HEK293 (cell line): ENCODE measurements around the gene IRX5.

Experiments used
- CTCF ChIA-PET: fragments of 350-600 bp; formaldehyde crosslinking; extraction: SDS; loops from one replicate; lab custom pipeline; 2021; ENCODE audit warnings: antibody characterized with exemption; lab: Yijun Ruan, JAX
- POLR2A ChIA-PET: fragments of 300-600 bp; formaldehyde crosslinking; extraction: SDS; loops from one replicate; lab custom pipeline; 2020; ENCODE audit warnings: antibody characterized with exemption, inconsistent platforms; lab: Yijun Ruan, JAX
- H3K27ac ChIP-seq: fragments of 200-500 bp; sonication (Bioruptor generic); 2 replicates; pipeline ENCODE4 v1.5.1; 2014; ENCODE audit warnings: low read depth, low read length, control low read depth, inconsistent platforms; ENCODE audit errors: extremely low read depth
- H3K36me3 ChIP-seq, 2 experiments: fragments of 200-500 bp in 1 of 2; sonication (Bioruptor generic) in 1 of 2; 1 replicate in 1 of 2; 2 replicates in 1 of 2; pipeline ENCODE4 v1.5.1; 2014 to 2017; ENCODE audit warnings: inconsistent platforms in 2 of 2, low read length in 2 of 2; ENCODE audit not compliant: control insufficient read depth in 2 of 2, insufficient read depth in 1 of 2
- H3K4me1 ChIP-seq: fragments of 200-500 bp; sonication (Bioruptor generic); 2 replicates; pipeline ENCODE4 v1.5.1; 2014; ENCODE audit warnings: mild to moderate bottlenecking, low read length, inconsistent platforms; ENCODE audit not compliant: control insufficient read depth, insufficient read depth
- H3K4me3 ChIP-seq: 2 replicates; pipeline ENCODE4 v1.5.1; 2011; ENCODE audit warnings: low read depth, mild to moderate bottlenecking, control low read depth, low read length, moderate library complexity
- H3K9me3 ChIP-seq: fragments of 200-500 bp; sonication (Bioruptor generic); 2 replicates; pipeline ENCODE4 v1.5.1; 2014; ENCODE audit warnings: low read depth, low read length, inconsistent platforms; ENCODE audit not compliant: control insufficient read depth, insufficient read depth
- CTCF ChIP-seq: fragments of 450-650 bp; formaldehyde crosslinking; IDR thresholded peaks from 2 replicates; pipeline ENCODE4 v1.5.1; 2016; ENCODE audit warnings: missing biosample characterization, missing genetic modification characterization
- ELK4 ChIP-seq: IDR thresholded peaks from 2 replicates; pipeline ENCODE4 v1.6.1; 2011; ENCODE audit warnings: mild to moderate bottlenecking, low read depth, low read length, borderline replicate concordance
- KLF7 ChIP-seq: fragments of 450-650 bp; formaldehyde crosslinking; IDR thresholded peaks from 2 replicates; pipeline ENCODE4 v1.5.1; 2016; ENCODE audit warnings: missing biosample characterization, missing genetic modification characterization, borderline replicate concordance
- PRDM4 ChIP-seq: fragments of 450-650 bp; formaldehyde crosslinking; IDR thresholded peaks from 2 replicates; pipeline ENCODE4 v1.5.1; 2017; ENCODE audit warnings: missing biosample characterization, missing genetic modification characterization
- REPIN1 ChIP-seq: fragments of 450-650 bp; formaldehyde crosslinking; IDR thresholded peaks from 2 replicates; pipeline ENCODE4 v1.5.1; 2017; ENCODE audit warnings: missing biosample characterization, missing genetic modification characterization, low read depth
- SETDB1 ChIP-seq: IDR thresholded peaks from one replicate; pipeline ENCODE4 v1.6.1; 2017; ENCODE audit warnings: mild to moderate bottlenecking, low read length, moderate library complexity, mixed read lengths; ENCODE audit not compliant: insufficient read length
- ZBTB11 ChIP-seq: fragments of 450-650 bp; formaldehyde crosslinking; conservative IDR thresholded peaks from 2 replicates; pipeline ENCODE4 v1.5.1; 2016; ENCODE audit warnings: low read depth, missing biosample characterization, missing genetic modification characterization
- ZBTB17 ChIP-seq: fragments of 450-650 bp; formaldehyde crosslinking; IDR thresholded peaks from 2 replicates; pipeline ENCODE4 v1.5.1; 2016; ENCODE audit warnings: missing biosample characterization, missing genetic modification characterization
- ZBTB6 ChIP-seq: fragments of 450-650 bp; formaldehyde crosslinking; IDR thresholded peaks from 2 replicates; pipeline ENCODE4 v1.5.1; 2017; ENCODE audit warnings: missing biosample characterization, missing genetic modification characterization
- ZFP41 ChIP-seq: fragments of 450-650 bp; formaldehyde crosslinking; IDR thresholded peaks from 2 replicates; pipeline ENCODE4 v1.5.1; 2016; ENCODE audit warnings: missing biosample characterization, missing genetic modification characterization, borderline replicate concordance
- ZNF138 ChIP-seq: fragments of 450-650 bp; formaldehyde crosslinking; IDR thresholded peaks from 2 replicates; pipeline ENCODE4 v1.5.1; 2016; ENCODE audit warnings: missing biosample characterization, missing genetic modification characterization, borderline replicate concordance
- ZNF174 ChIP-seq: fragments of 450-650 bp; formaldehyde crosslinking; IDR thresholded peaks from 2 replicates; pipeline ENCODE4 v1.5.0; 2017; ENCODE audit warnings: missing biosample characterization, mild to moderate bottlenecking, missing genetic modification characterization
- ZNF184 ChIP-seq: fragments of 450-650 bp; IDR thresholded peaks from 2 replicates; pipeline ENCODE4 v1.5.1; 2018; ENCODE audit warnings: missing biosample characterization, mild to moderate bottlenecking, missing genetic modification characterization
- ZNF19 ChIP-seq: fragments of 450-650 bp; formaldehyde crosslinking; IDR thresholded peaks from 2 replicates; pipeline ENCODE4; 2016; ENCODE audit warnings: missing biosample characterization, missing genetic modification characterization, low read depth
- ZNF449 ChIP-seq: fragments of 450-650 bp; formaldehyde crosslinking; IDR thresholded peaks from 2 replicates; pipeline ENCODE4 v1.5.1; 2017; ENCODE audit warnings: missing biosample characterization, mild to moderate bottlenecking, missing genetic modification characterization, moderate library complexity
- ZNF600 ChIP-seq: fragments of 450-650 bp; formaldehyde crosslinking; IDR thresholded peaks from 2 replicates; pipeline ENCODE4 v1.5.1; 2016; ENCODE audit warnings: missing biosample characterization, missing genetic modification characterization
- ZNF747 ChIP-seq: fragments of 450-650 bp; formaldehyde crosslinking; IDR thresholded peaks from 2 replicates; pipeline ENCODE4 v1.5.1; 2016; ENCODE audit warnings: missing biosample characterization, missing genetic modification characterization
- ZNF792 ChIP-seq: fragments of 450-650 bp; formaldehyde crosslinking; IDR thresholded peaks from 2 replicates; pipeline ENCODE4 v1.5.1; 2016; ENCODE audit warnings: missing biosample characterization, missing genetic modification characterization
- ZSCAN5A ChIP-seq: fragments of 450-650 bp; formaldehyde crosslinking; IDR thresholded peaks from 2 replicates; pipeline ENCODE4 v1.5.1; 2016; ENCODE audit warnings: missing biosample characterization, missing genetic modification characterization

Gene IRX5

GRCh38 chr16:54932021-54932660 lies 1.5 kb downstream of the IRX5 start:
- peak overlapping the region; percentile 93; the same call in 1 of the 2 replicates for H3K27ac ChIP-seq
- ChIA-PET POLR2A (interaction anchor here (1.4 to 2.2 kb wide), 3 partner anchors 10 to 70 kb away, joined by 3 to 11 read pairs (median 8); no protein-coding TSS in a partner anchor), CTCF (interaction anchor here (0.6 to 1.0 kb wide), 3 partner anchors 7 to 326 kb away, joined by 3 read pairs; no protein-coding TSS in a partner anchor)
- H3K36me3 ChIP-seq: peaks cover 0 to 31% of the 10 kb centered on the region in 2 experiments; a peak in 1 of 3 replicates
- TF ChIP-seq SETDB1 (no peak), ZBTB17 (tag by site-specific recombination) (no peak), ZNF19 (tag by site-specific recombination) (no peak), PRDM4 (tag by site-specific recombination) (no peak), CTCF (tag by site-specific recombination) (no peak), ZNF174 (tag by site-specific recombination) (no peak), ZNF449 (no peak), ZNF600 (tag by site-specific recombination) (no peak), ZNF792 (tag by site-specific recombination) (no peak), REPIN1 (tag by site-specific recombination) (no peak), ELK4 (no peak), ZNF184 (tag by site-specific recombination) (no peak), ZNF138 (tag by site-specific recombination) (no peak), ZFP41 (tag by site-specific recombination) (no peak), KLF7 (no peak), ZBTB6 (no peak), ZSCAN5A (tag by site-specific recombination) (no peak), ZBTB11 (tag by site-specific recombination) (no peak), ZNF747 (no peak)
- no peaks in the 10 kb centered on the region for H3K4me1 ChIP-seq
- H3K9me3 ChIP-seq: no peaks in the 10 kb centered on the region
- H3K4me3 ChIP-seq: peak overlapping the region; percentile 69
